ENCODE results near the gene SLAMF6.
"Not testable (repeated sequence)": the region's sequence is repeated elsewhere in the genome, so short reads cannot be mapped to it uniquely, and the experiment has no call there.

The SLAMF6 gene

DNA sequence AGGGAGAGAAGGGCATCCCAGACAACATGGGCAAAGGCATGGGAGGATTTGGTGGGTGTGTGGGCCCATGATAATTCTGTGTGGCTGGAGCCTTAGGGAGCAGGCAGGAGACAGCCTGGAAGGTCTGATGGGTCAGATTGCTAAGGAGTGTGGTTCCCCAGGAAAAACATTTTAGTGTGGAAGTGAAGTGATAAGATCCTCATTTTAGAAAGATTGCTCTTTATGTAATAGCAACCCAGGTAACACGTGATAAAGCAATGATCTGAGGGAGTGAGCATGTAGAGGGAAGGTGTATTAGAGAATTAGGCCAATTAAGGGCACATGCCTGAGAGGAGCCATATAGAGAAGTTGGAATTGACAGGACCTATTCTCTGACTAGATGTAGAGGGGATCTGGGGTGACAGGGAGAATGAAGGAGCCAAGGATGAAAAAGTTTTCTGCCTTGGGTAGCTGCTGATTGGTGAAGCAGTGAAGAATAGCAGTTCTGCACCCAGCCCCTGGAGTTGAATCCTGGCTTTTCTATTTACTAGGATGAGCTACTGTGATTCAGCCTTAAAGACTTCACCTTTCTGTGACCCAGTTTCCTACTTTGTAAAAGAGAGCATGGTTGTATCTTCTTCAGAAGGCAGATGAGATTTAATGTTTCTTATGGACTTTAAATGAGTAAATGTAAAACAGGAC, 18.7 kb upstream of the SLAMF6 start:
- DNase-seq (ENCODE audit: insufficient read length) (no peak), FAIRE-seq (peak; percentile 91)
- no peak for TF ChIP-seq TAF1 (IDR thresholded peaks at IDR 0.05; ENCODE audit: borderline replicate concordance, low read depth, low read length)
- TF ChIP-seq POLR2A (IDR thresholded peaks at IDR 0.05; ENCODE audit: low read depth, low read length), result no peak
- TF ChIP-seq POLR2AphosphoS5 (IDR thresholded peaks at IDR 0.05; ENCODE audit: low read depth, low read length), result no peak

DNA sequence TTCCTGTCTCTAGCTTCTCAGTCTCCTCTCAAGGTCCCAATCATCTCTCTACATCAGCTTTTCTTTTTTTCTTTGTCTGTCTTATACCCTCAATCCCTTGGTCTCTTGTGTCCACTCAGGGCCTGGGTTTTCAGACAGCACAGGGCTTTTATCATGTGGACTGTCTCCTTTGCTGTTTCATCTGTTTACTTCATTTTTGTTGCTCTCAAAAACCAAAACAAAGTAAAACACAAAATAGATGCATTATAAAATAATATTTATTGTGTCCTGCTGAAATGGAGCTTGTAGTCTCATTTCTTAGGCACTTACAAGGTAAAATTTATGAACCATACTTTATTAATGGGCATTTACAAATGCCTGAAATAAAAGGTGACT, 17.8 kb upstream of the SLAMF6 start:
- no peak for TF ChIP-seq POLR2AphosphoS5 (IDR thresholded peaks at IDR 0.05; ENCODE audit: low read depth, low read length)
- no peak for TF ChIP-seq TAF1 (IDR thresholded peaks at IDR 0.05; ENCODE audit: borderline replicate concordance, low read depth, low read length)
- TF ChIP-seq POLR2A (IDR thresholded peaks at IDR 0.05; ENCODE audit: low read depth, low read length), result no peak
- FAIRE-seq, result no peak
- no peak for DNase-seq (ENCODE audit: insufficient read length)

DNA sequence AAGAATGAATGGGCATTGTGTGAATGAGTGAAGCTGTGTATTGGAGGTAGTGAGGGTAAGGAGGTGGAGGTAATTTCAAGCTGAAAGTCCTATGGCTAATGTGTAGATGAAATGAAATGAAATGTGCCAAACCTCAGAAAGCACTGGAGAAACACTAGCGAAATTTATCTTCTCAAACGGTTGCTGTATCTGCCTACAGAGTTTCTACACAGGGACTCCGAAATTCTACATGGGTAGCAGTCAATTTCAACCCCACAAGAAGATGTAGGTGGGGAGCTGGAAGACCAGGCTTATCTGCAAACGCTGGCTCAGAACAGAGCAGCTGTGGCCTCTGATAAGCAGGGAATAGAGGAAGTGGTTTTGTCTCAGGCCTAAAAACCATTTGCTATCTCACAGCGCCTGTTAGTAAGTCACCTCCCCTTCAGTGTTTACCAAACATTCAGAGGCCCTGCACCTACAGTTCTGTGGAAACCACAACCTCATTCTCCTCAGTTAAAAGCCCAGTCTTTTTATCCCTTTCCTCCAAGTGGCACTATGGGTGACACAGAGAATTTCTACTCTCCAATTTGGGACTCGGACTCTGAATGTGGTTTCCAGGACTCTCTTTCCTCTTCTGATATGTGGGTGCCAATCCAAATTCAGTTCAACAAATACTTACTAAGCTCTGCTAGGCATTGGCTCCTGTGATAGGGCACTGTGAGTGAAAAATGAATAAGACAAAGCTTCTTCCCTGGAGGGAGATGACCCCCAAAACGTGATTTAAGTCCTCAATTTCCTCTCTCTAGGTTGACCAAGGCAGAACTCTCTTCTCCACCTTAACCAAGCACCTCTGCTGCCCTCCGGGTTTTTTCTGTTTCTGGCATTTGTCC, 17.2 kb upstream of the SLAMF6 start:
- FAIRE-seq, result peak; percentile 99
- peak; percentile 43 for DNase-seq (ENCODE audit: insufficient read length)
- TF ChIP-seq TAF1 (IDR thresholded peaks at IDR 0.05; ENCODE audit: borderline replicate concordance, low read depth, low read length) (peak; percentile 45; the same call in 1 of the 2 replicates), POLR2AphosphoS5 (IDR thresholded peaks at IDR 0.05; ENCODE audit: low read depth, low read length) (peak; percentile 86), POLR2A (IDR thresholded peaks at IDR 0.05; ENCODE audit: low read depth, low read length) (peak; percentile 74)

DNA sequence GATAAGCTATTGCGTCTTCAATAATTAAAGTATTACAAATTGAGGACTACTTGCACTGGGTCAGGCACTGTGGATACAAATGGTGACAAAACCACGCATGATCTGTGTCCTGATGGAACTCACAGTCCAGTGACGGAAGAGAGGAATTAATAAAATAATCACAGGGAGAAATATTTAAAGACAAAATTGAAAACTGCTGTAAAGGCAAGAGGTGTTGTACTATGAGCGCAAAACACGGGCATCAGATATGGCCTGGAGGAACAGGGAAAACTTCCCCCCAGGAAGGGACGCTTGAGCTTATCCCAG, 16.6 kb upstream of the SLAMF6 start:
- FAIRE-seq, result no peak
- TF ChIP-seq POLR2A (IDR thresholded peaks at IDR 0.05; ENCODE audit: low read depth, low read length) (no peak), TAF1 (IDR thresholded peaks at IDR 0.05; ENCODE audit: borderline replicate concordance, low read depth, low read length) (no peak), POLR2AphosphoS5 (IDR thresholded peaks at IDR 0.05; ENCODE audit: low read depth, low read length) (no peak)
- DNase-seq (ENCODE audit: insufficient read length), result no peak

DNA sequence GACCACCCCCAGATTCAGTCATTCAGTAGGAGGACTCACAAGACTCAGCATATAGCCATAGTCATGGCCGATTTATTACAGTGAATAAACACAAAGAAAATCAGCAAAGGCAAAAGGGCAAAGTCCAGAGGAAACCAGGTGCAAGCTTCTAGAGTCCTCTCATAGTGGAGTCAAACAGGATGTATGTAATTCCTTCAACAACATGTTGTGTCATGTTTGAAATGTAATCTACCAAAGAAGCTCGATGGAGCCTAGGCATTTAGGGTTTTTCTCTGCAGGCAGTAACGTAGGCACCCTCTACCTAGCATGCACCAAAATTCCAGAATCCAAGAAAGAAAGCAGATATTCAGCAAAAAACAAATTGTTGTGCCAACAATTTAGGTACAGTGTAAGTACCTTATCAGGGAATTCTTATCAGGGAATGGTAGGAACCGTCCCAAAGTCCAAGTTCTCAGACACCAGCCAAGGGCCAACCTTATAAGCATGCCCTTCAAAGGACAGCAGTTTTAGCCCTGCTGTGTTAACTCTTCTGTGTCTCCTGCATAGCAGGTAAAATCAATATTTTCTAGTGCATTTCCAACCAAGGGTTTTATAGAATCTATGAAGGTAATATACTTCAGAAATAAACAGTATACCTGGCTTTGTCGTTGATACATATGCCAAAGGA, 16.1 kb upstream of the SLAMF6 start:
- FAIRE-seq (no peak), DNase-seq (ENCODE audit: insufficient read length) (no peak)
- no peak for TF ChIP-seq POLR2AphosphoS5 (IDR thresholded peaks at IDR 0.05; ENCODE audit: low read depth, low read length)
- TF ChIP-seq TAF1 (IDR thresholded peaks at IDR 0.05; ENCODE audit: borderline replicate concordance, low read depth, low read length), result no peak
- TF ChIP-seq POLR2A (IDR thresholded peaks at IDR 0.05; ENCODE audit: low read depth, low read length), result no peak

DNA sequence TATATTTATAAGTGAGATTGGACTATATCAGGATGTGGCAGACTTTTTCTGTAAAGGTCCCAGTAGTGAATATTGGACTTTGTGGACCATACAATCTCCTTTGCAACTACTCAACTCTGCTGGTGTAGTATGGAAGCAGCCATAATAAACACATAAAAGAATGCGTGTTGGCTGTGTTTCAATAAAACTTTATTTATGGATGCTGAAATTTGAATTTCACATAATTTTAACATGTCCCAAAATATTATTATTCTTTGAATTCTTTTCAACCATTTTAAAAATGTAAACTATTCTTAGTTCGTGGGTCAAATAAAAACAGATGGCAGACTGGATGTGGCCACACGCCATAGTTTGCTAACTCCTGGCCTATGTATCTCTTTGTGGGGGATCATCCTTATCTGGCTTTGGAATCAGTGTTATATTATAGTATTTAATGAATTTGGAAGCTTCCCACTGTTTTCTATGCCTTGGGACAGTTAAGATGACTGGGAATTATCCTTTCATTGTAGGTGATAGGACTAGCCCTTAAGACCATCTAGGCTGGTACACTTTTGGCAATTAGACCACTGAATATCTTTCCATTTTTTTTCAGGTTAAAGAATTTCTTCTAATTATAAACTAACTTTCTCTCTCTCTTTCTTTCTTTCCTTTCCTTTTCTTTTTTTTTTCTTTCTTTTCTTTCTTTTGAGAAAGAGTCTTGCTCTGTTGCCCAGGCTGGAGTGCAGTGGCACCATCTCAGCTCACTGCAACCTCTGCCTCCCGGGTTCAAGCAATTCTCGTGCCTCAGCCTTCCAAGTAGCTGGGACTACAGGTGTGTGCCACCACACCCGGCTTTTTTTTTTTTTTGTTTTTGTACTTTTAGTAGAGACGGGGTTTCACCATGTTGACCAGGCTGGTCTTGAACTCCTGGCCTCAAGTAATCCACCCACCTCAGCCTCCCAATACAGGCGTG, 14.9 kb upstream of the SLAMF6 start:
- DNase-seq (ENCODE audit: insufficient read length) (no peak), FAIRE-seq (no peak)
- TF ChIP-seq POLR2A (IDR thresholded peaks at IDR 0.05; ENCODE audit: low read depth, low read length) (no peak), TAF1 (IDR thresholded peaks at IDR 0.05; ENCODE audit: borderline replicate concordance, low read depth, low read length) (no peak), POLR2AphosphoS5 (IDR thresholded peaks at IDR 0.05; ENCODE audit: low read depth, low read length) (no peak)

DNA sequence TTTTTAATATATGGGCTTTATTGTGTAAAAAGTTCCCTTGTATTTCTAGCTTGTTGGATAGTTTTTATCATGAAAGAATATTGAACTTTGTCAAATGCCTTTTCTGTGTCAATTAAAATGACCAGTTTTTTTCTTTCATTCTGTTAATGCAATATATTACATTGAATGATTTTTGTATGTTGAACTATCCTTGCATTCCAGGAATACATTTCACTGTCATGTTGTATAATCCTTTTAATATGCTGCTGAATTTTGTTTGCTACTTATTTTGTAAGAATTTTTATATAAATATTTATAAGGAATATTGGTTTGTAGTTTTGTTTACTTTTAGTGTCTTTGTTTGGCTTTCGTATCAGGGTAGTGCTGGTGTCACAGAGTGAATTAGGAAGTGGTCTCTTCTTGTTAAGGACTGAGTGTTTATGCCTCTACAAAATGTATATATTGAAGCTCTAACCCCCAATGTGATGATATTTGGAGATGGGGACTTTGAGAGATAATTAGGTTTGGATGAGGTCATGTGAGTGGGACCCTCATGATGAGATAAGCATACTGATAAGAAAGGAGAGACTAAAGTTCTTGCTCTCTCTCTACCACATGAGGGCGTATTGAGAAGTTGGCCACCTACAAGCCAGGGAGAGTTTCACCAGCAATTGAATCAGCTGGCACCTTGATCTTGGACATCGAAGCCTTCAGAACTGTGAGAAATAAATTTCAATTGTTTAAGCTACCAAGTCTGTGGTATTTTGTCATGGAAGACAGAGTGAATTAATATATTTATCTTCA, 12.0 kb upstream of the SLAMF6 start:
- peak; percentile 5 for FAIRE-seq
- no peak for DNase-seq (ENCODE audit: insufficient read length)
- TF ChIP-seq POLR2A (IDR thresholded peaks at IDR 0.05; ENCODE audit: low read depth, low read length), result no peak
- TF ChIP-seq POLR2AphosphoS5 (IDR thresholded peaks at IDR 0.05; ENCODE audit: low read depth, low read length), result no peak
- TF ChIP-seq TAF1 (IDR thresholded peaks at IDR 0.05; ENCODE audit: borderline replicate concordance, low read depth, low read length), result no peak

DNA sequence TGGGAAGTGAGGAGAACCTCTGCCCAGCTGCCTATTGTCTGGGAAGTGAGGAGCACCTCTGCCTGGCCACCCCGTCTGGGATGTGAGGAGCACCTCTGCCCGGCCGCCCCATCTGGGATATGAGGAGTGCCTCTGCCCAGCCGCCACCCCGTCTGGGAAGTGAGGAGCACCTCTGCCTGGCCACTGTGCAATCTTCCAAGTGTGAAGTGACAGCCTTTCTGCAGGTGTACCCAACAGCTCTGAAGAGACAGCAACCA, 9.4 kb upstream of the SLAMF6 start:
- FAIRE-seq; DNase-seq (ENCODE audit: insufficient read length): not testable (repeated sequence)

DNA sequence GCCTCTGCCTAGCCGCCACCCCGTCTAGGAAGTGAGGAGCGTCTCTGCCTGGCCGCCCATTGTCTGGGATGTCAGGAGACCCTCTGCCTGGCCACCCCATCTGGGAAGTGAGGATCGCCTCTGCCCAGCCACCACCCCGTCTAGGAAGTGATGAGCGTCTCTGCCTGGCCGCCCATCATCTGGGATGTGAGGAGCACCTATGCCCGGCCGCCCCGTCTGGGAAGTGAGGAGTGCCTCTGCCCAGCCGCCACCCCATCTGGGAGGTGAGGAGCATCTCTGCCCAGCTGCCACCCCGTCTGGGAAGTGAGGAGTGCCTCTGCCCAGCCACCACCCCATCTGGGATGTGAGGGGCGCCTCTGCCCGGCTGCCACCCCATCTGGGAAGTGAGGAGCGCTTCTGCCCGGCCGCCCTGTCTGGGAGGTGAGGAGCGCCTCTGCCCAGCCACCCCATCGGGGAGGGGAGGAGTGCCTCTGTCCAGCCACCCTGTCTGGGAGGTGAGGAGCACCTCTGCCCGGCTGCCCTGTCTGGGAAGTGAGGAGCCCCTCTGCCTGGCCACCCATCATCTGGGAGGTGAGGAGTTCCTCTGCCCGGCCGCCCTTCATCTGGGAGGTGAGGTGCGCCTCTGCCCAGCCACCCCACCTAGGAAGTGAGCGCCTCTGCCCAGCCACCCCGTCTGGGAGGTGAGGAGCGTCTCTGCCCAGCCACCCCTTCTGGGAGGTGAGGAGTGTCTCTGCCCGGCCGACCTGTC, 8.9 kb upstream of the SLAMF6 start:
- not testable (repeated sequence) for DNase-seq (ENCODE audit: insufficient read length); FAIRE-seq

DNA sequence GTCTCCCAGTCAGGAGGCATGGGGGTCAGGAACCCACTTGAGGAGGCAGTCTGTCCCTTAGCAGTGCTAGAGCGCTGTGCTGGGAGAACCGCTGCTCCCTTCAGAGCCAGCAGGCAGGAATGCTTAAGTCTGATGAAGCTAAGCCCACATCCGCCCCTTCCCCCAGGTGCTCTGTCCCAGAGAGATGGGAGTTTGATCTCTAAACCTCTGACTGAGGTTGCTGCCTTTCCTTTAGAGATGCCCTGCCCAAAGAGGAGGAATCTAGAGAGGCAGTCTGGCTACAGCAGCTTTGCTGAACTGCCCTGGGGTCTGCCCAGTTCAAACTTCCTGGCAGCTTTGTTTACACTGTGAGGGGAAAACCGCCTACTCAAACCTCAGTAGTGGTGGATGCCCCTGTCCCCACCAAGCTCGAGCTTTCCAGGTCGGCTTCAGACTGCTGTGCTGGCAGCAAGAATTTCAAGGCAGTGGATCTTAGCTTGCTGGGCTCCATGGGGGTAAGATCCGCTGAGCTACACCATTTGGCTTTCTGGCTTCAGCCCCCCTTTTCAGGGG, 6.4 kb upstream of the SLAMF6 start:
- DNase-seq (ENCODE audit: insufficient read length), result not testable (repeated sequence)
- FAIRE-seq, result peak; percentile 24

DNA sequence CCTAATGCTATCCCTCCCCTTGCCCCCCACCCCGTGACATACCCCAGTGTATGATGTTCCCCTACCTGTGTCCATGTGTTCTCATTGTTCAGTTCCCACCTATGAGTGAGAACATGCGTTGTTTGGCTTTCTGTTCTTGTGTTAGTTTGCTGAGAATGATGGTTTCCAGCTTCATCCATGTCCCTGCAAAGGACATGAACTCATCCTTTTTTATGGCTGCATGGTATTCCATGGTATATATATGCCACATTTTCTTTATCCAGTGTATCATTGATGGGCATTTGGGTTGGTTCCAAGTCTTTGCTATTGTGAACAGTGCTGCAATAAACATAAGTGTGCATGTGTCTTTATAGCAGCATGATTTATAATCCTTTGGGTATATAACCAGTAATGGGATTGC, 734 bp upstream of the SLAMF6 start:
- not testable (repeated sequence) for FAIRE-seq

More for the DNA sequence above, 734 bp upstream of the SLAMF6 start:
- not testable (repeated sequence) for DNase-seq (ENCODE audit: insufficient read length)

All from GM12892 (cell line).